Measurements from ENCODE around the gene B3GAT3.

GRCh38 chr11:62578541-62578940 lies 43.2 kb downstream of the B3GAT3 start:
- TF ChIP-seq, protein P1, sequence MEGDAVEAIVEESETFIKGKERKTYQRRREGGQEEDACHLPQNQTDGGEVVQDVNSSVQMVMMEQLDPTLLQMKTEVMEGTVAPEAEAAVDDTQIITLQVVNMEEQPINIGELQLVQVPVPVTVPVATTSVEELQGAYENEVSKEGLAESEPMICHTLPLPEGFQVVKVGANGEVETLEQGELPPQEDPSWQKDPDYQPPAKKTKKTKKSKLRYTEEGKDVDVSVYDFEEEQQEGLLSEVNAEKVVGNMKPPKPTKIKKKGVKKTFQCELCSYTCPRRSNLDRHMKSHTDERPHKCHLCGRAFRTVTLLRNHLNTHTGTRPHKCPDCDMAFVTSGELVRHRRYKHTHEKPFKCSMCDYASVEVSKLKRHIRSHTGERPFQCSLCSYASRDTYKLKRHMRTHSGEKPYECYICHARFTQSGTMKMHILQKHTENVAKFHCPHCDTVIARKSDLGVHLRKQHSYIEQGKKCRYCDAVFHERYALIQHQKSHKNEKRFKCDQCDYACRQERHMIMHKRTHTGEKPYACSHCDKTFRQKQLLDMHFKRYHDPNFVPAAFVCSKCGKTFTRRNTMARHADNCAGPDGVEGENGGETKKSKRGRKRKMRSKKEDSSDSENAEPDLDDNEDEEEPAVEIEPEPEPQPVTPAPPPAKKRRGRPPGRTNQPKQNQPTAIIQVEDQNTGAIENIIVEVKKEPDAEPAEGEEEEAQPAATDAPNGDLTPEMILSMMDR (IDR thresholded peaks at IDR 0.05) = no peak
- TF ChIP-seq POLR2A (IDR thresholded peaks at IDR 0.05) = no peak

All from thyroid gland (tissue), 4 donors.